Activated T-cell treated with anti-CD3 and anti-CD28 coated beads for 24 hours (primary cell): ENCODE data around the gene PIGL.
"Not testable (repeated sequence)": the region's sequence is repeated elsewhere in the genome, so short reads cannot be mapped to it uniquely, and the experiment has no call there.

Experiments used
- DNase-seq: peaks from one replicate; pipeline ENCODE4 v3.0.0-alpha.2; 2020; ENCODE audit warnings: low read depth

PIGL gene

GRCh38 chr17:16216341-16217001, 539 bp upstream of the PIGL start:
- DNase-seq, result not testable (repeated sequence)

GRCh38 chr17:16222406-16222805, 5.4 kb downstream of the PIGL start:
- DNase-seq, result no peak

GRCh38 chr17:16229912-16230561, 13.0 kb downstream of the PIGL start:
- DNase-seq, result not testable (repeated sequence)

- no peak for DNase-seq
Measured at GRCh38 chr17:16232391-16232790, 15.4 kb downstream of the PIGL start.

- no peak for DNase-seq
Measured at GRCh38 chr17:16239931-16240330, 22.9 kb downstream of the PIGL start.

- no peak for DNase-seq
Measured at GRCh38 chr17:16241906-16242399, 24.9 kb downstream of the PIGL start.

GRCh38 chr17:16243385-16243784, 26.4 kb downstream of the PIGL start:
- DNase-seq, result no peak

GRCh38 chr17:16243801-16244567, 27.0 kb downstream of the PIGL start:
- no peak for DNase-seq

- DNase-seq, result no peak
Measured at GRCh38 chr17:16247586-16247984, 30.6 kb downstream of the PIGL start.

GRCh38 chr17:16250635-16251034, 33.6 kb downstream of the PIGL start:
- DNase-seq, result no peak

- no peak for DNase-seq
Measured at GRCh38 chr17:16251043-16251442, 34.0 kb downstream of the PIGL start.

- DNase-seq, result no peak
Measured at GRCh38 chr17:16251556-16251955, 34.5 kb downstream of the PIGL start.

- no peak for DNase-seq
Measured at GRCh38 chr17:16254773-16255400, 37.9 kb downstream of the PIGL start.

GRCh38 chr17:16255481-16255921, 38.5 kb downstream of the PIGL start:
- DNase-seq, result no peak

- no peak for DNase-seq
Measured at GRCh38 chr17:16258901-16259300, 41.9 kb downstream of the PIGL start.

GRCh38 chr17:16259926-16260325, 42.9 kb downstream of the PIGL start:
- no peak for DNase-seq

- DNase-seq, result no peak
Measured at GRCh38 chr17:16261049-16261448, 44.0 kb downstream of the PIGL start.

- DNase-seq, result no peak
Measured at GRCh38 chr17:16262201-16262600, 45.2 kb downstream of the PIGL start.

GRCh38 chr17:16267174-16267573, 50.2 kb downstream of the PIGL start:
- no peak for DNase-seq

- no peak for DNase-seq
Measured at GRCh38 chr17:16269658-16270057, 52.6 kb downstream of the PIGL start.

- DNase-seq, result no peak
Measured at GRCh38 chr17:16272111-16272840, 55.3 kb downstream of the PIGL start.

- no peak for DNase-seq
Measured at GRCh38 chr17:16273499-16273898, 56.5 kb downstream of the PIGL start.
